ENCODE measurements around the gene RNF13. TPM values are rescaled to one million over a fixed set of nuclear protein-coding genes. Genes with fewer than 3 reads are reported as not detected.

RNF13 gene
- total RNA-seq, 2 experiments from 2014 or later = 39.1 to 44.1 TPM

GRCh38 chr3:149965278-149965677 is 152.3 kb downstream of the RNF13 start:
- DNase-seq (no peak), ATAC-seq (ENCODE audit: poor library complexity) (no peak)
- ChIA-PET CTCF (interaction anchor here (0.9 kb wide), 1 partner anchor 530 kb away, joined by 3 read pairs; no protein-coding TSS in a partner anchor), POLR2A (no interaction called here)
- Mint-ChIP-seq H3K4me3 (no peak overlapping the region), H3K27ac (no peak overlapping the region), H3K9me3 (no peaks in the 10 kb centered on the region), H3K36me3 (ENCODE audit: low read depth) (peaks cover 5% of the 10 kb centered on the region), H3K27me3 (peaks cover 9% of the 10 kb centered on the region), H3K4me1 (ENCODE audit: low read depth) (peaks cover 14% of the 10 kb centered on the region)
- Histone ChIP-seq H3K27me3 (ENCODE audit: control insufficient read depth in 1 of 2, insufficient read depth in 2 of 2, low read length in 2 of 2) (no peaks in the 10 kb centered on the region), H3K9me3 (ENCODE audit: control insufficient read depth in 1 of 2, insufficient read depth in 1 of 2, low read length in 2 of 2) (no peaks in the 10 kb centered on the region), H3K36me3 (ENCODE audit: insufficient read depth, low read length) (no peaks in the 10 kb centered on the region), H3K4me3 (ENCODE audit: low read length) (no peak overlapping the region), H3K27ac (ENCODE audit: low read depth in 1 of 2, low read length in 2 of 2) (no peak overlapping the region), H3K4me1 (ENCODE audit: insufficient read depth, low read length) (peaks cover 5% of the 10 kb centered on the region)
- no peak for TF ChIP-seq CTCF (IDR thresholded peaks at IDR 0.05)
- intact Hi-C loops (cut with DNase I, micrococcal nuclease) = loop anchor here in 1 of 2 experiments (10.0 kb wide), 1 partner anchor 320 kb away; no protein-coding TSS in a partner anchor

GRCh38 chr3:149967086-149967685 is 154.2 kb downstream of the RNF13 start:
- peaks cover 11% of the 10 kb centered on the region for H3K36me3 Mint-ChIP-seq (ENCODE audit: low read depth)
- H3K27ac Mint-ChIP-seq = no peak overlapping the region
- peak; percentile 73 for TF ChIP-seq CTCF (IDR thresholded peaks at IDR 0.05)
- CTCF ChIA-PET = interaction anchor here (0.7 to 2.3 kb wide), 6 partner anchors 20 to 528 kb away, joined by 3 to 11 read pairs (median 4); no protein-coding TSS in a partner anchor
- DNase-seq = peak in 3 of 14 experiments; percentile 60 to 69 (median 67)
- POLR2A ChIA-PET = interaction anchor here (1.9 kb wide), 1 partner anchor 217 kb away, joined by 5 read pairs; no protein-coding TSS in a partner anchor
- H3K4me3 Mint-ChIP-seq = peak overlapping the region; percentile 86
- peaks cover 23% of the 10 kb centered on the region for H3K4me1 Mint-ChIP-seq (ENCODE audit: low read depth)
- no peak overlapping the region for H3K27ac ChIP-seq (ENCODE audit: low read depth in 1 of 2, low read length in 2 of 2)
- H3K4me3 ChIP-seq (ENCODE audit: low read length) = no peak overlapping the region
- no peak for ATAC-seq (ENCODE audit: poor library complexity)
- peaks cover 18% of the 10 kb centered on the region for H3K27me3 Mint-ChIP-seq
- intact Hi-C loops (cut with DNase I, micrococcal nuclease) = loop anchor here (1.0 to 10.0 kb wide), 6 partner anchors 217 to 528 kb away; no protein-coding TSS in a partner anchor
- no peaks in the 10 kb centered on the region for H3K36me3 ChIP-seq (ENCODE audit: insufficient read depth, low read length)
- peaks cover under 1 to 3% of the 10 kb centered on the region in 2 experiments for H3K27me3 ChIP-seq (ENCODE audit: control insufficient read depth in 1 of 2, insufficient read depth in 2 of 2, low read length in 2 of 2)
- H3K9me3 ChIP-seq (ENCODE audit: control insufficient read depth in 1 of 2, insufficient read depth in 1 of 2, low read length in 2 of 2) = no peaks in the 10 kb centered on the region
- peaks cover 13% of the 10 kb centered on the region for H3K4me1 ChIP-seq (ENCODE audit: insufficient read depth, low read length)
- H3K9me3 Mint-ChIP-seq = no peaks in the 10 kb centered on the region

- POLR2A ChIA-PET = interaction anchor here (0.9 to 1.9 kb wide), 3 partner anchors 13 to 440 kb away, joined by 3 to 5 read pairs (median 3); partner anchors contain the start of gene TSC22D2
- Mint-ChIP-seq H3K27me3 (peaks cover 23% of the 10 kb centered on the region), H3K4me3 (peak overlapping the region; percentile 21), H3K27ac (no peak overlapping the region), H3K36me3 (ENCODE audit: low read depth) (peaks cover 11% of the 10 kb centered on the region), H3K9me3 (no peaks in the 10 kb centered on the region), H3K4me1 (ENCODE audit: low read depth) (peaks cover 27% of the 10 kb centered on the region)
- peak in 1 of 14 experiments; percentile 8 for DNase-seq
- Histone ChIP-seq H3K4me1 (ENCODE audit: insufficient read depth, low read length) (peaks cover 13% of the 10 kb centered on the region), H3K36me3 (ENCODE audit: insufficient read depth, low read length) (no peaks in the 10 kb centered on the region), H3K27me3 (ENCODE audit: control insufficient read depth in 1 of 2, insufficient read depth in 2 of 2, low read length in 2 of 2) (peaks cover 3 to 9% of the 10 kb centered on the region in 2 experiments), H3K27ac (ENCODE audit: low read depth in 1 of 2, low read length in 2 of 2) (no peak overlapping the region), H3K4me3 (ENCODE audit: low read length) (no peak overlapping the region), H3K9me3 (ENCODE audit: control insufficient read depth in 1 of 2, insufficient read depth in 1 of 2, low read length in 2 of 2) (no peaks in the 10 kb centered on the region)
- CTCF ChIA-PET = no interaction called here
- intact Hi-C loops (cut with DNase I, micrococcal nuclease) = loop anchor here in 1 of 2 experiments (10.0 kb wide), 1 partner anchor 317 kb away; no protein-coding TSS in a partner anchor
- no peak for ATAC-seq (ENCODE audit: poor library complexity)
- no peak for TF ChIP-seq CTCF (IDR thresholded peaks at IDR 0.05)
Measured at GRCh38 chr3:149968216-149968615, 155.2 kb downstream of the RNF13 start.

Measured in CD4-positive, alpha-beta T cell (primary cell).